LNCaP clone FGC (cell line): ENCODE data around the gene UBE2M.
A peak's percentile ranks its signal among the peaks of the same experiment; 100 is the strongest.
"Not testable (repeated sequence)": the region's sequence is repeated elsewhere in the genome, so short reads cannot be mapped to it uniquely, and the experiment has no call there.

Experiments used
- DNase-seq: peaks from one replicate; pipeline ENCODE4 v3.0.0-alpha.2; 2011; ENCODE audit warnings: low read depth
- H3K4me3 ChIP-seq: 2 replicates; pipeline ENCODE4 v1.5.1; 2011; ENCODE audit warnings: mild to moderate bottlenecking, low read depth, low read length, control low read depth
- CTCF ChIP-seq: IDR thresholded peaks from 2 replicates; pipeline ENCODE4 v1.5.1; 2012; ENCODE audit warnings: mild to moderate bottlenecking; ENCODE audit not compliant: control insufficient read depth, insufficient read depth; ENCODE audit errors: extremely low read depth

The UBE2M gene

GRCh38 chr19:58545286-58546018, 13.0 kb downstream of the UBE2M start:
- peak overlapping the region; percentile 94 for H3K4me3 ChIP-seq
- DNase-seq = no peak
- no peak for TF ChIP-seq CTCF

- TF ChIP-seq CTCF = no peak
- no peak for DNase-seq
- peak overlapping the region; percentile 94 for H3K4me3 ChIP-seq
These were observed 13.7 kb downstream of the UBE2M start for GRCh38 chr19:58544591-58545285.

GRCh38 chr19:58543826-58544590, 14.4 kb downstream of the UBE2M start, which contains the start of gene TRIM28:
Gene TRIM28 (plus strand): TSS chr19:58544064. CDS start chr19:58544758, 694 bp downstream.
- DNase-seq = peak; percentile 92

DNA sequence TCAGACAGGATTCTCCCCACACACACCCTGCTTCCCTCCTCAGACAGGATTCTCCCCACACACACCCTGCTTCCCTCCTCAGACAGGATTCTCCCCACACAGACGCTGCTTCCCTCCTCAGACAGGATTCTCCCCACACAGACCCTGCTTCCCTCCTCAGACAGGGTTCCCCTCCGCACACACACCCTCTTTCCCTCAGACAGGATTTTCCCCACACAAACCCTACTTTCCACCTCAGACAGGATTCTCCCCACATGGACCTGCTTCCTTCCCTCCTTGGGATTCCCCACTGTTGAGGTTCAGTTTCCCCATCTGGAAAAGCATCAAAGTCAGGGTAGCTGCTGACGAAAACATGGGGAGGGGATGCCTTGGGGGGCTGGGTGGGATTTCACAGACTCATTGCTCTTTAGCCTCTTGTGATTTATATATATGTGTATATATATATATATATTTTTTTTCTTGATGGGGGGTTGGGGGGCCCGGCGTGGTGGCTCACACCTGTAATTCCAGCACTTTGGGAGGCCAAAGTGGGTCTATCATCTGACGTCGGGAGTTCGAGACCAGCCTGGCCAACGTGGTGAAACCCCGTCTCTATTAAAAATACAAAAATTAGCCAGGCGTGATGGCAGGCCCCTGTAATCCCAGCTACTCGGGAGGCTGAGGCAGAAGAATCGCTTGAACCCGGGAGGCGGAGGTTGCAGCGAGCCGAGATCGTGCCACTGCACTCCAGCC, 15.6 kb downstream of the UBE2M start:
- peak overlapping the region; percentile 94; the same call in 1 of the 2 replicates for H3K4me3 ChIP-seq
- DNase-seq = not testable (repeated sequence)

More at GRCh38 chr19:58543826-58544590, 14.4 kb downstream of the UBE2M start, which contains the start of gene TRIM28:
- TF ChIP-seq CTCF = no peak
- H3K4me3 ChIP-seq = peak within 1 kb of the TSS; percentile 94

DNA sequence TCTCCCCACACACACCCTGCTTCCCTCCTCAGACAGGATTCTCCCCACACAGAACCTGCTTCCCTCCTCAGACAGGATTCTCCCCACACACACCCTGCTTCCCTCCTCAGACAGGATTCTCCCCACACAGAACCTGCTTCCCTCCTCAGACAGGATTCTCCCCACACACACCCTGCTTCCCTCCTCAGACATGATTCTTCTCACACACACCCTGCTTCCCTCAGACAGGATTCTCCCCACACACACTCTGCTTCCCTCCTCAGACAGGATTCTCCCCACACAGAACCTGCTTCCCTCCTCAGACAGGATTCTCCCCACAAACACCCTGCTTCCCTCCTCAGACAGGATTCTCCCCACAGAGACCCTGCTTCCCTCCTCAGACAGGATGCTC, 19.2 kb downstream of the UBE2M start:
- H3K4me3 ChIP-seq, DNase-seq: not testable (repeated sequence)

- DNase-seq = no peak
- no peak overlapping the region for H3K4me3 ChIP-seq
- TF ChIP-seq CTCF = no peak
These were observed 19.9 kb downstream of the UBE2M start for GRCh38 chr19:58538257-58539168.
